ENCODE results near the gene TLX2.
"Not testable (repeated sequence)": the region's sequence is repeated elsewhere in the genome, so short reads cannot be mapped to it uniquely, and the experiment has no call there.

The TLX2 gene

GRCh38 chr2:74552914-74553811 lies 38.9 kb downstream of the TLX2 start:
- FAIRE-seq (peak; percentile 77), DNase-seq (ENCODE audit: extremely low spot score, insufficient read length, low read depth) (no peak)

- DNase-seq (ENCODE audit: extremely low spot score, insufficient read length, low read depth) (peak; percentile 35), FAIRE-seq (peak; percentile 81)
Measured at GRCh38 chr2:74553892-74554819, 39.9 kb downstream of the TLX2 start, which contains the start of the genes DOK1 and LOXL3. Gene DOK1 (plus strand): TSS chr2:74554720. CDS start chr2:74554755, 35 bp downstream. Gene LOXL3 (minus strand): TSS chr2:74553942. CDS start chr2:74552634, 1,308 bp downstream.

- no peak for DNase-seq (ENCODE audit: extremely low spot score, insufficient read length, low read depth)
- FAIRE-seq: peak; percentile 64
Measured at GRCh38 chr2:74554820-74555531, 40.7 kb downstream of the TLX2 start.

GRCh38 chr2:74555610-74556103 lies 41.4 kb downstream of the TLX2 start:
- DNase-seq (ENCODE audit: extremely low spot score, insufficient read length, low read depth) (no peak), FAIRE-seq (peak; percentile 33)

- FAIRE-seq: no peak
- no peak for DNase-seq (ENCODE audit: extremely low spot score, insufficient read length, low read depth)
Measured at GRCh38 chr2:74556159-74556558, 41.9 kb downstream of the TLX2 start.

- FAIRE-seq (no peak), DNase-seq (ENCODE audit: extremely low spot score, insufficient read length, low read depth) (no peak)
Measured at GRCh38 chr2:74556831-74557370, 42.7 kb downstream of the TLX2 start.

GRCh38 chr2:74558284-74559230 lies 44.3 kb downstream of the TLX2 start:
- FAIRE-seq (no peak), DNase-seq (ENCODE audit: extremely low spot score, insufficient read length, low read depth) (no peak)

- FAIRE-seq: no peak
- DNase-seq (ENCODE audit: extremely low spot score, insufficient read length, low read depth): no peak
Measured at GRCh38 chr2:74559912-74560311, 45.7 kb downstream of the TLX2 start.

GRCh38 chr2:74560591-74560990 lies 46.3 kb downstream of the TLX2 start:
- DNase-seq (ENCODE audit: extremely low spot score, insufficient read length, low read depth) (no peak), FAIRE-seq (no peak)

GRCh38 chr2:74561022-74561421 lies 46.8 kb downstream of the TLX2 start:
- DNase-seq (ENCODE audit: extremely low spot score, insufficient read length, low read depth); FAIRE-seq: not testable (repeated sequence)

- FAIRE-seq (no peak), DNase-seq (ENCODE audit: extremely low spot score, insufficient read length, low read depth) (no peak)
Measured at GRCh38 chr2:74562126-74562775, 48.0 kb downstream of the TLX2 start.

- FAIRE-seq (no peak), DNase-seq (ENCODE audit: extremely low spot score, insufficient read length, low read depth) (no peak)
Measured at GRCh38 chr2:74564222-74564621, 50.0 kb downstream of the TLX2 start.

- peak; percentile 48 for FAIRE-seq
- DNase-seq (ENCODE audit: extremely low spot score, insufficient read length, low read depth): no peak
Measured at GRCh38 chr2:74566076-74566753, 52.0 kb downstream of the TLX2 start.

- FAIRE-seq: peak; percentile 29
Measured at GRCh38 chr2:74566754-74567085, 52.5 kb downstream of the TLX2 start.

More at GRCh38 chr2:74566754-74567085, 52.5 kb downstream of the TLX2 start:
- no peak for DNase-seq (ENCODE audit: extremely low spot score, insufficient read length, low read depth)

Data from GM18507 (cell line).